HepG2 (cell line): ENCODE measurements around the gene APOLD1. TPM values are rescaled to one million over a fixed set of nuclear protein-coding genes. Genes with fewer than 3 reads are reported as not detected.
A peak's percentile ranks its signal among the peaks of the same experiment; 100 is the strongest.

ENCODE experiments used
- ATAC-seq: fragments of 200-7000 bp; cut with Tn5 transposase; 3 replicates; pipeline ENCODE4 v1.9.1; 2020; ENCODE audit warnings: mild to moderate bottlenecking, moderate library complexity
- BruUV-seq: library from RNA; stranded (reverse); fragments of 400-500 nt; replicated peaks from 2 replicates; lab custom pipeline; 2021; lab: Mats Ljungman, UMichigan
- CTCF ChIA-PET: fragments of 300-600 bp; formaldehyde crosslinking; extraction: SDS; loops from one replicate; lab custom pipeline; 2021; ENCODE audit warnings: low total read pairs, inconsistent platforms, low intra/inter-chr PET ratio; lab: Yijun Ruan, JAX
- POLR2A ChIA-PET: fragments of 350-600 bp; sonication (Branson Sonifier 250); formaldehyde crosslinking; loops from one replicate; lab custom pipeline; 2020; ENCODE audit warnings: antibody characterized with exemption, inconsistent platforms; lab: Yijun Ruan, JAX
- DNase-seq: peaks from one replicate; pipeline ENCODE4 v3.0.0-alpha.2; 2015; ENCODE audit warnings: low spot score
- FAIRE-seq: peaks from 3 replicates; lab custom pipeline; 2011; peaks lifted over from hg19 to GRCh38; lab: Jason Lieb, UNC
- H2AFZ ChIP-seq: one replicate; pipeline ENCODE4 v1.6.1; 2011; ENCODE audit warnings: low read length, inconsistent platforms
- H3K27ac ChIP-seq: fragments of 300-600 bp; 3 replicates; pipeline ENCODE4 v1.8.0; 2011; ENCODE audit warnings: mixed run types, mild to moderate bottlenecking, mixed read lengths, low read length, inconsistent platforms; ENCODE audit not compliant: insufficient read depth; ENCODE audit errors: extremely low read length
- H3K27me3 ChIP-seq, 2 experiments: fragments of 200-600 bp in 1 of 2; 2 replicates in 1 of 2; 3 replicates in 1 of 2; pipeline versions ENCODE4 v1.6.0 to v1.8.0; 2011; ENCODE audit warnings: low read length in 2 of 2, mild to moderate bottlenecking in 2 of 2, moderate library complexity in 2 of 2, inconsistent platforms in 1 of 2; ENCODE audit not compliant: insufficient read depth in 2 of 2, control insufficient read depth in 1 of 2
- H3K36me3 ChIP-seq, 2 experiments: fragments of 200-600 bp in 1 of 2; replicated peaks in 1 of 2; 2 replicates in 1 of 2; 3 replicates in 1 of 2; pipeline versions ENCODE4 v1.5.1 to v1.8.0; 2011; ENCODE audit warnings: low read length in 2 of 2, inconsistent platforms in 1 of 2; ENCODE audit not compliant: insufficient read depth in 2 of 2, control insufficient read depth in 1 of 2
- H3K4me1 ChIP-seq: 2 replicates; pipeline ENCODE4 v1.5.1; 2012; ENCODE audit warnings: low read length, inconsistent platforms; ENCODE audit not compliant: insufficient read depth
- H3K4me2 ChIP-seq: 2 replicates; pipeline ENCODE4 v1.6.0; 2011; ENCODE audit warnings: low read depth, low read length, inconsistent platforms
- H3K4me3 ChIP-seq, 3 experiments: fragments of 200-600 bp in 1 of 3; sonication (generic), shearing (Covaris generic) in 1 of 3; replicated peaks in 1 of 3; 2 replicates each; pipeline ENCODE4 v1.5.1; 2011 to 2016; ENCODE audit warnings: low read length in 3 of 3, inconsistent platforms in 2 of 3, low read depth in 2 of 3, mild to moderate bottlenecking in 2 of 3, control low read depth in 1 of 3, mixed read lengths in 1 of 3; ENCODE audit not compliant: insufficient read depth in 1 of 3
- H3K79me2 ChIP-seq: one replicate; pipeline ENCODE4 v1.6.1; 2011; ENCODE audit warnings: low read length, inconsistent platforms; ENCODE audit not compliant: insufficient read depth
- H3K9ac ChIP-seq: 2 replicates; pipeline ENCODE4 v1.6.0; 2011; ENCODE audit warnings: mild to moderate bottlenecking, low read depth, low read length, inconsistent platforms; ENCODE audit not compliant: insufficient read depth
- H3K9me3 ChIP-seq: 2 replicates; pipeline ENCODE4 v1.5.1; 2012; ENCODE audit warnings: mild to moderate bottlenecking, low read length
- H4K20me1 ChIP-seq: 2 replicates; pipeline ENCODE4 v1.6.0; 2011; ENCODE audit warnings: inconsistent platforms, mild to moderate bottlenecking, low read length, moderate library complexity; ENCODE audit not compliant: insufficient read depth
- CAMTA2 ChIP-seq: sonication (generic); formaldehyde crosslinking; IDR thresholded peaks from 2 replicates; pipeline ENCODE4 v1.4.0; 2020; ENCODE audit warnings: mild to moderate bottlenecking, missing genetic modification reagents, borderline replicate concordance
- CENPT ChIP-seq: sonication (generic); formaldehyde crosslinking; IDR thresholded peaks from 2 replicates; pipeline ENCODE4 v1.8.0; 2022; ENCODE audit warnings: low read depth, mild to moderate bottlenecking, moderate library complexity, missing genetic modification reagents
- ELF4 ChIP-seq: sonication (generic); formaldehyde crosslinking; IDR thresholded peaks from 2 replicates; pipeline ENCODE4 v1.5.0; 2020; ENCODE audit warnings: missing genetic modification reagents, mild to moderate bottlenecking, moderate library complexity, borderline replicate concordance
- NFKBIZ ChIP-seq: IDR thresholded peaks from 2 replicates; pipeline ENCODE4 v1.6.1; 2018; ENCODE audit warnings: missing genetic modification reagents, missing compliant biosample characterization
- NKX3-1 ChIP-seq: sonication (generic); formaldehyde crosslinking; IDR thresholded peaks from 2 replicates; pipeline ENCODE4 v1.5.0; 2020; ENCODE audit warnings: missing genetic modification reagents
- NR2F2 ChIP-seq: IDR thresholded peaks from 2 replicates; pipeline ENCODE4 v1.6.1; 2012; ENCODE audit warnings: low read depth, inconsistent platforms, borderline replicate concordance
- RELA ChIP-seq: sonication (generic); formaldehyde crosslinking; IDR thresholded peaks from 2 replicates; pipeline ENCODE4 v1.4.0; 2020; ENCODE audit warnings: missing genetic modification reagents
- TARDBP ChIP-seq: sonication (generic); formaldehyde crosslinking; IDR thresholded peaks from 2 replicates; pipeline ENCODE4 v1.8.0; 2022; ENCODE audit warnings: mild to moderate bottlenecking, missing genetic modification reagents
- ZFP1 ChIP-seq: IDR thresholded peaks from 2 replicates; pipeline ENCODE4 v1.6.1; 2016
- ZMAT3 ChIP-seq: sonication (generic); formaldehyde crosslinking; conservative IDR thresholded peaks from 2 replicates; pipeline ENCODE4 v1.7.0; 2021; ENCODE audit warnings: missing genetic modification reagents
- ZNF547 ChIP-seq: sonication (generic); formaldehyde crosslinking; IDR thresholded peaks from 2 replicates; pipeline ENCODE4 v1.5.1; 2020; ENCODE audit warnings: mild to moderate bottlenecking, missing genetic modification reagents
- ZSCAN31 ChIP-seq: sonication (generic); formaldehyde crosslinking; IDR thresholded peaks from 2 replicates; pipeline ENCODE4 v1.5.0; 2020; ENCODE audit warnings: low read depth, mild to moderate bottlenecking, missing genetic modification reagents
- WGBS: methylation state at CpG from one replicate; pipeline ENCODE4 v1.1.6; 2017; ENCODE audit warnings: low lambda C conversion rate; 5-methylcytosine and 5-hydroxymethylcytosine counted together
- in situ Hi-C: cut with HindIII; loops from 2 replicates; pipeline ENCODE4 v1.10.0; 2017; ENCODE audit warnings: low pct_unique_long_range_greater_than_20kb; ENCODE audit not compliant: extremely low pct_ligation_motif_present
- intact Hi-C: fragments of 100-400 bp; cut with micrococcal nuclease; formaldehyde crosslinking; loops from one replicate; pipeline ENCODE4 v1.10.0; 2022; ENCODE audit not compliant: unreplicated experiment
- polyA plus RNA-seq, 8 experiments: library from polyadenylated mRNA; depleted of rRNA in 3 of 8; stranded (reverse) in 7 of 8; unstranded in 1 of 8; fragments of >200 nt; fragmentation: Illumina TruSeq in 4 of 8; extraction: Trizol in 4 of 8; gene quantifications; 2 replicates each; pipeline versions ENCODE4 v1.2.1 to v1.2.3, GENCODE V29; 2011 to 2016; ENCODE audit warnings: low read depth in 4 of 8, missing spikeins in 1 of 8, mixed read lengths in 1 of 8; ENCODE audit not compliant: insufficient read depth in 1 of 8
- total RNA-seq, 5 experiments: library from RNA; depleted of rRNA; stranded (reverse); fragments of >200 nt; fragmentation: Illumina TruSeq; extraction: Trizol; gene quantifications; 2 replicates each; pipeline ENCODE4 v1.2.3, GENCODE V29; 2016; ENCODE audit warnings: low read depth in 1 of 5
- TF ChIP-seq, protein P1 (sequence below): sonication (generic); formaldehyde crosslinking; conservative IDR thresholded peaks from 2 replicates; pipeline ENCODE4 v1.4.0; 2020; ENCODE audit warnings: missing genetic modification reagents
- TF ChIP-seq, protein P2 (sequence below): sonication (generic); formaldehyde crosslinking; IDR thresholded peaks from 2 replicates; pipeline ENCODE4 v1.5.0; 2020; ENCODE audit warnings: mild to moderate bottlenecking, missing genetic modification reagents
- TF ChIP-seq, protein P3 (sequence below): sonication (generic); formaldehyde crosslinking; IDR thresholded peaks from 2 replicates; pipeline ENCODE4 v1.4.0; 2020; ENCODE audit warnings: missing genetic modification reagents
- TF ChIP-seq, protein P4 (sequence below): sonication (generic); formaldehyde crosslinking; IDR thresholded peaks from 2 replicates; pipeline ENCODE4 v1.8.1; 2022; ENCODE audit warnings: mild to moderate bottlenecking, missing genetic modification reagents

Gene APOLD1
- total and polyA plus RNA-seq, 2 of the 13 experiments (the other 11 are each of a cell fraction or from before 2014, with no cell fraction given): 0.20 to 0.84 TPM

DNA sequence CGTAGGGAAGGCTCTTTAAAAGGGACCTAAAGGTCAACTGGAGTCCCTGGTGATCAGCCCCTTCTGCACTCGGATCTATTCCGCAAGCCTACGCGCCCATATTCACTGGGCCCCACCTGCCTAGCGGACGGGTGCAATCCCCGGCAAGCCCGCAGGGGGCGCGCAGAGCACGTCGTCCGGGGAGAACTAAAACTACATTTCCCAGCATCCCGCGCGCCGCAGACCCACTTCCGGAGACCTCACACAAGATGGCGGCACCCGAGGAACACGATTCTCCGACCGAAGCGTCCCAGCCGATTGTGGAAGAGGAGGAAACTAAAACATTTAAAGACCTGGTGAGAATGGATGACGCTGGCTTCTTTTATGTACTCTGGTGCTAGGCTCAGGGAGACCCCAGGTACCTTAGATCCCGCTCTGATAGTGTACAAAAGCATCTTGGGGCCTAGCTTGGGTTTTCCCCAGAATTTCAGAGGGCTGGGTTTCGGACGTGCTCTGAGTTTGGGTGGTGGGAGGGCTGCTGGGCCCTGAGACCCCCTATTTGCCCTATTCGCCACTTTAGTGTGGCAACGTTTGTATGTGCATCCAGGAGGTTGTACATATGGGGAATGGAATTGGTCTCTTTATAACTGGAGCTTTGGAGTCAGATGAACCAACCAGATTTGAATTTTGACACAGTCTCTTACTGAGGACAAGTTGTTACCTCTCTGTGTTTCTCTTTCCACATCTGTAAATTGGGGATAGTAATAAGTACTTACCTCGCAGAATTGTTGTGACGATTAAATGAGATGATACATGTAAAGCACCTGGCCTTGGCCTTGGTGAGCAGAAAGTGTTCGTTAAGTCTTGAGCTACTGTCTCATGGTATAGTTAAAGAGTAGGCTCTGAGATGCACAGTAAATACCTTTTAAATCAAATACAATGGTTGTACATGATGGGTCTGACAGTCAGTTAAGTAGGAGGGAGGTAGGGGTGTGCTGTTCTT, 28.0 kb downstream of the APOLD1 start, which contains the start of gene DDX47:
DDX47 (plus strand) TSS at position 227 of the 982 bp plus-strand sequence; CDS start at position 249, 22 bp downstream.
- ChIA-PET CTCF (interaction anchor here (1.5 kb wide), 1 partner anchor 25 kb away, joined by 7 read pairs; no protein-coding TSS in a partner anchor), POLR2A (no interaction called here)
- Histone ChIP-seq H3K4me1 (peaks cover 48% of the 10 kb centered on the region), H3K27ac (peak within 1 kb of the TSS; percentile 53), H3K9ac (peak within 1 kb of the TSS; percentile 93), H3K79me2 (peaks cover 48% of the 10 kb centered on the region), H2AFZ (peak within 1 kb of the TSS; percentile 38), H3K4me2 (peak within 1 kb of the TSS; percentile 91), H3K9me3 (no peaks in the 10 kb centered on the region), H3K4me3 (peak within 1 kb of the TSS; percentile 92 to 100 (median 96)), H3K36me3 (peaks cover 5 to 22% of the 10 kb centered on the region in 2 experiments; a peak in 4 of 5 replicates), H3K27me3 (peaks cover 0 to 6% of the 10 kb centered on the region in 2 experiments; a peak in 2 of 5 replicates), H4K20me1 (no peaks in the 10 kb centered on the region)
- ATAC-seq: peak; percentile 97
- intact Hi-C loops (loop anchor here (2.0 kb wide), 1 partner anchor 25 kb away; no protein-coding TSS in a partner anchor), in situ Hi-C loops (no loop called here)
- WGBS: 0% methylated on average over 32 of the region's 35 CpGs
- peak; percentile 74 for FAIRE-seq
- TSS peak; percentile 73 for BruUV-seq
- peak; percentile 85 for DNase-seq
- TF ChIP-seq ZSCAN31 (CRISPR knock-in tag): peak; percentile 72; the same call in 1 of the 2 replicates
- no peak for TF ChIP-seq NFKBIZ (CRISPR knock-in tag)
- 0 out of 2 replicates have a peak, but pooled peaks have one; percentile 86 for TF ChIP-seq RELA (CRISPR knock-in tag)
- TF ChIP-seq, protein P1, sequence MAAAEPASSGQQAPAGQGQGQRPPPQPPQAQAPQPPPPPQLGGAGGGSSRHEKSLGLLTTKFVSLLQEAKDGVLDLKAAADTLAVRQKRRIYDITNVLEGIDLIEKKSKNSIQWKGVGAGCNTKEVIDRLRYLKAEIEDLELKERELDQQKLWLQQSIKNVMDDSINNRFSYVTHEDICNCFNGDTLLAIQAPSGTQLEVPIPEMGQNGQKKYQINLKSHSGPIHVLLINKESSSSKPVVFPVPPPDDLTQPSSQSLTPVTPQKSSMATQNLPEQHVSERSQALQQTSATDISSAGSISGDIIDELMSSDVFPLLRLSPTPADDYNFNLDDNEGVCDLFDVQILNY (CRISPR knock-in tag): no peak
- TF ChIP-seq, protein P2, sequence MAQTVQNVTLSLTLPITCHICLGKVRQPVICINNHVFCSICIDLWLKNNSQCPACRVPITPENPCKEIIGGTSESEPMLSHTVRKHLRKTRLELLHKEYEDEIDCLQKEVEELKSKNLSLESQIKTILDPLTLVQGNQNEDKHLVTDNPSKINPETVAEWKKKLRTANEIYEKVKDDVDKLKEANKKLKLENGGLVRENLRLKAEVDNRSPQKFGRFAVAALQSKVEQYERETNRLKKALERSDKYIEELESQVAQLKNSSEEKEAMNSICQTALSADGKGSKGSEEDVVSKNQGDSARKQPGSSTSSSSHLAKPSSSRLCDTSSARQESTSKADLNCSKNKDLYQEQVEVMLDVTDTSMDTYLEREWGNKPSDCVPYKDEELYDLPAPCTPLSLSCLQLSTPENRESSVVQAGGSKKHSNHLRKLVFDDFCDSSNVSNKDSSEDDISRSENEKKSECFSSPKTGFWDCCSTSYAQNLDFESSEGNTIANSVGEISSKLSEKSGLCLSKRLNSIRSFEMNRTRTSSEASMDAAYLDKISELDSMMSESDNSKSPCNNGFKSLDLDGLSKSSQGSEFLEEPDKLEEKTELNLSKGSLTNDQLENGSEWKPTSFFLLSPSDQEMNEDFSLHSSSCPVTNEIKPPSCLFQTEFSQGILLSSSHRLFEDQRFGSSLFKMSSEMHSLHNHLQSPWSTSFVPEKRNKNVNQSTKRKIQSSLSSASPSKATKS (CRISPR knock-in tag): no peak
- TF ChIP-seq TARDBP (CRISPR knock-in tag): peak; percentile 84; the same call in 1 of the 2 replicates
- TF ChIP-seq, protein P3, sequence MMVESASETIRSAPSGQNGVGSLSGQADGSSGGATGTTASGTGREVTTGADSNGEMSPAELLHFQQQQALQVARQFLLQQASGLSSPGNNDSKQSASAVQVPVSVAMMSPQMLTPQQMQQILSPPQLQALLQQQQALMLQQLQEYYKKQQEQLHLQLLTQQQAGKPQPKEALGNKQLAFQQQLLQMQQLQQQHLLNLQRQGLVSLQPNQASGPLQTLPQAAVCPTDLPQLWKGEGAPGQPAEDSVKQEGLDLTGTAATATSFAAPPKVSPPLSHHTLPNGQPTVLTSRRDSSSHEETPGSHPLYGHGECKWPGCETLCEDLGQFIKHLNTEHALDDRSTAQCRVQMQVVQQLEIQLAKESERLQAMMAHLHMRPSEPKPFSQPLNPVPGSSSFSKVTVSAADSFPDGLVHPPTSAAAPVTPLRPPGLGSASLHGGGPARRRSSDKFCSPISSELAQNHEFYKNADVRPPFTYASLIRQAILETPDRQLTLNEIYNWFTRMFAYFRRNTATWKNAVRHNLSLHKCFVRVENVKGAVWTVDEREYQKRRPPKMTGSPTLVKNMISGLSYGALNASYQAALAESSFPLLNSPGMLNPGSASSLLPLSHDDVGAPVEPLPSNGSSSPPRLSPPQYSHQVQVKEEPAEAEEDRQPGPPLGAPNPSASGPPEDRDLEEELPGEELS: peak; percentile 30; the same call in 1 of the 2 replicates
- TF ChIP-seq ZFP1: no peak
- TF ChIP-seq, protein P4, sequence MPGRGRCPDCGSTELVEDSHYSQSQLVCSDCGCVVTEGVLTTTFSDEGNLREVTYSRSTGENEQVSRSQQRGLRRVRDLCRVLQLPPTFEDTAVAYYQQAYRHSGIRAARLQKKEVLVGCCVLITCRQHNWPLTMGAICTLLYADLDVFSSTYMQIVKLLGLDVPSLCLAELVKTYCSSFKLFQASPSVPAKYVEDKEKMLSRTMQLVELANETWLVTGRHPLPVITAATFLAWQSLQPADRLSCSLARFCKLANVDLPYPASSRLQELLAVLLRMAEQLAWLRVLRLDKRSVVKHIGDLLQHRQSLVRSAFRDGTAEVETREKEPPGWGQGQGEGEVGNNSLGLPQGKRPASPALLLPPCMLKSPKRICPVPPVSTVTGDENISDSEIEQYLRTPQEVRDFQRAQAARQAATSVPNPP (CRISPR knock-in tag): no peak
- no peak for TF ChIP-seq CENPT (CRISPR knock-in tag)
- no peak for TF ChIP-seq ZMAT3 (CRISPR knock-in tag)
- no peak; the same call in 1 of the 2 replicates for TF ChIP-seq NKX3-1
- peak; percentile 85; the same call in 1 of the 2 replicates for TF ChIP-seq ELF4
- TF ChIP-seq NR2F2: no peak
- peak; percentile 72; the same call in 1 of the 2 replicates for TF ChIP-seq CAMTA2
- TF ChIP-seq ZNF547 (CRISPR knock-in tag): peak; percentile 83; the same call in 1 of the 2 replicates
